Pancreas (tissue), 10 donors: ENCODE results near the gene CEACAM5. TPM values are rescaled to one million over a fixed set of nuclear protein-coding genes. Genes with fewer than 3 reads are reported as not detected.

Experiments used
- ATAC-seq, 4 donors: fragments of 200-7000 bp; cut with Tn5 transposase; one replicate each; pipeline versions ENCODE4 v1.8.0 to v1.9.1; 2020; ENCODE audit warnings: mild to moderate bottlenecking in 4 of 4, moderate library complexity in 4 of 4
- DNase-seq, 6 donors: peaks; one replicate each; pipeline ENCODE4 v3.0.0-alpha.2; 2020
- FAIRE-seq: peaks from 2 replicates; lab custom pipeline; 2012; peaks lifted over from hg19 to GRCh38; lab: Jason Lieb, UNC
- H3K27ac ChIP-seq, 4 donors: fragments of 200-600 bp; sonication (generic); 1 replicate in 3 of 4; 2 replicates in 1 of 4; pipeline versions ENCODE4 v1.5.0 to v1.8.0; 2020
- H3K27me3 ChIP-seq, 4 donors: fragments of 200-600 bp; one replicate each; pipeline ENCODE4 v1.8.0; 2021
- H3K36me3 ChIP-seq, 3 donors: fragments of 200-600 bp; sonication (generic) in 1 of 3; one replicate each; pipeline versions ENCODE4 v1.5.0 to v1.8.0; 2020 to 2021
- H3K4me1 ChIP-seq, 3 donors: fragments of 200-600 bp; one replicate each; pipeline ENCODE4 v1.8.0; 2021
- H3K4me3 ChIP-seq, 4 donors: fragments of 200-600 bp; sonication (generic) in 2 of 4; one replicate each; pipeline versions ENCODE4 v1.5.0 to v1.8.0; 2020 to 2021
- H3K9me3 ChIP-seq, 4 donors: fragments of 200-600 bp; one replicate each; pipeline ENCODE4 v1.8.0; 2021
- CTCF ChIP-seq, 4 donors: fragments of 200-600 bp; sonication (generic) in 3 of 4; IDR thresholded peaks; one replicate each; pipeline versions ENCODE4 v1.5.0 to v1.8.0; 2021; ENCODE audit warnings: antibody characterized with exemption in 4 of 4
- WGBS, 2 donors: extraction: QIAGEN DNeasy Blood & Tissue Kit; methylation state at CpG; one replicate each; pipeline ENCODE4 v1.1.7; 2013; 5-methylcytosine and 5-hydroxymethylcytosine counted together
- intact Hi-C, 3 donors: fragments of 100-400 bp; cut with DNase I; formaldehyde crosslinking; loops; one replicate each; pipeline versions ENCODE4 v1.11.1 to v1.14.2; 2022
- polyA plus RNA-seq, 2 donors: library from polyadenylated mRNA; stranded (reverse); fragments of 200-250 nt; gene quantifications; one replicate each; pipeline ENCODE4 v1.2.3, GENCODE V29; 2013
- total RNA-seq, 6 donors: library from RNA; stranded (reverse); fragmentation: NEBNext Ultra II Directional in 4 of 6; extraction: Animal tissue kit (Norgen Biotek cat#: 25700) in 4 of 6; gene quantifications; one replicate each; pipeline versions ENCODE4 v1.2.1 to v1.2.4, GENCODE V29; 2021 to 2023
- donor health status: healthy with polysubstance abuse.
- donor health status: DM: no; HTN: no; CAD: no; lungs with moderate emphysema.
- donor health status: DM: no; HTN: no; CAD: no.
- donor health status: control.
- donor health status: control.
- donor health status: Bipolar disorder and iron deficiency.
- donor health status: DM: yes; HTN: yes; CAD: no.
- donor health status: DM: no; HTN: no; CAD: no.
- donor health status: DM: no; HTN: no; CAD: no.
- donor health status: DM: yes; HTN: yes; CAD: no.

CEACAM5 gene
- total RNA-seq (1 to 10 TPM in 1 of 6 donors, under 1 TPM in 2, not detected in 3; 0.12 to 5.8 (median 0.32) TPM), polyA plus RNA-seq (under 1 TPM; 0.02 to 0.30 TPM)

GRCh38 chr19:41708481-41708880, at the start of gene CEACAM5:
TSS of gene CEACAM5 (plus strand) at chr19:41708626. CDS start at chr19:41708732, 106 bp downstream.
- Histone ChIP-seq H3K4me3 (no peak within 1 kb of the TSS), H3K27me3 (no peaks in the 10 kb centered on the region), H3K36me3 (no peaks in the 10 kb centered on the region), H3K9me3 (no peaks in the 10 kb centered on the region), H3K4me1 (no peaks in the 10 kb centered on the region), H3K27ac (no peak within 1 kb of the TSS)
- intact Hi-C loops, result no loop called here
- FAIRE-seq (no peak), DNase-seq (peak in 1 of 6 donors; percentile 13), ATAC-seq (no peak)
- no peak for TF ChIP-seq CTCF (IDR thresholded peaks at IDR 0.05)
- 27 to 28% methylated on average over 4 of the region's 4 CpGs for WGBS, 2 donors

- DNase-seq (no peak), FAIRE-seq (no peak), ATAC-seq (no peak)
- Histone ChIP-seq H3K4me3 (no peak overlapping the region), H3K36me3 (no peaks in the 10 kb centered on the region), H3K9me3 (no peaks in the 10 kb centered on the region), H3K27me3 (peaks cover 0 to 7% (median 0%) of the 10 kb centered on the region in 4 donors), H3K4me1 (no peaks in the 10 kb centered on the region), H3K27ac (no peak overlapping the region)
- 57 to 59% methylated on average over 2 of the region's 2 CpGs for WGBS, 2 donors
- intact Hi-C loops, result no loop called here
- no peak for TF ChIP-seq CTCF (IDR thresholded peaks at IDR 0.05)
These were observed 42.4 kb upstream of the CEACAM5 start for GRCh38 chr19:41666075-41666474.

- no peak overlapping the region for H3K27ac ChIP-seq
- WGBS, 2 donors, result 44 to 60% methylated on average over 1 of the region's 1 CpG
- no peaks in the 10 kb centered on the region for H3K9me3 ChIP-seq
- H3K4me1 ChIP-seq, result no peaks in the 10 kb centered on the region
- H3K36me3 ChIP-seq, result no peaks in the 10 kb centered on the region
- no peak for TF ChIP-seq CTCF (IDR thresholded peaks at IDR 0.05)
- peaks cover 0 to 7% (median 0%) of the 10 kb centered on the region in 4 donors for H3K27me3 ChIP-seq
- intact Hi-C loops, result no loop called here
- ATAC-seq (no peak), DNase-seq (no peak), FAIRE-seq (no peak)
- no peak overlapping the region for H3K4me3 ChIP-seq
These were observed 40.1 kb upstream of the CEACAM5 start for GRCh38 chr19:41668315-41668714.

- no peak for FAIRE-seq
- no peaks in the 10 kb centered on the region for H3K36me3 ChIP-seq
- peaks cover 0 to 7% (median 0%) of the 10 kb centered on the region in 4 donors for H3K27me3 ChIP-seq
These were observed 37.7 kb upstream of the CEACAM5 start for GRCh38 chr19:41670755-41671154.

More at GRCh38 chr19:41670755-41671154, 37.7 kb upstream of the CEACAM5 start:
- DNase-seq (no peak), ATAC-seq (no peak)
- no peaks in the 10 kb centered on the region for H3K4me1 ChIP-seq
- no peak overlapping the region for H3K4me3 ChIP-seq
- H3K27ac ChIP-seq, result no peak overlapping the region
- no peaks in the 10 kb centered on the region for H3K9me3 ChIP-seq
- intact Hi-C loops, result no loop called here
- no peak for TF ChIP-seq CTCF (IDR thresholded peaks at IDR 0.05)
